Nephron progenitor cell (in vitro differentiated cells): ENCODE results near the gene CPNE2.

Experiments used
- DNase-seq: peaks from one replicate; pipeline ENCODE4 v3.0.0; 2021
- H3K27ac Mint-ChIP-seq: 2 replicates; pipeline ENCODE4 v1.8.0; 2021; ENCODE audit warnings: mild to moderate bottlenecking, moderate library complexity, mixed read lengths
- H3K27me3 Mint-ChIP-seq: 2 replicates; pipeline ENCODE4 v1.8.0; 2021; ENCODE audit warnings: mild to moderate bottlenecking, low read depth, mixed read lengths; ENCODE audit not compliant: poor library complexity
- H3K36me3 Mint-ChIP-seq: 2 replicates; pipeline ENCODE4 v1.8.0; 2021; ENCODE audit warnings: low read depth, mixed read lengths
- H3K4me1 Mint-ChIP-seq: 2 replicates; pipeline ENCODE4 v1.8.0; 2021; ENCODE audit warnings: mixed read lengths
- H3K4me3 Mint-ChIP-seq: 2 replicates; pipeline ENCODE4 v1.8.0; 2021; ENCODE audit warnings: mild to moderate bottlenecking, moderate library complexity, mixed read lengths
- H3K9me3 Mint-ChIP-seq: 2 replicates; pipeline ENCODE4 v1.8.0; 2021; ENCODE audit warnings: mild to moderate bottlenecking, moderate library complexity, mixed read lengths
- CTCF ChIP-seq: fragments of 200-600 bp; sonication (generic); IDR thresholded peaks from 2 replicates; pipeline ENCODE4 v1.5.0; 2021; ENCODE audit warnings: antibody characterized with exemption

The CPNE2 gene

GRCh38 chr16:57118461-57119084 lies 26.2 kb downstream of the CPNE2 start:
- no peak for DNase-seq
- H3K9me3 Mint-ChIP-seq = no peaks in the 10 kb centered on the region
- H3K27me3 Mint-ChIP-seq = peaks cover 3% of the 10 kb centered on the region
- no peak overlapping the region for H3K4me3 Mint-ChIP-seq
- H3K36me3 Mint-ChIP-seq = no peaks in the 10 kb centered on the region
- H3K4me1 Mint-ChIP-seq = peaks cover 21% of the 10 kb centered on the region
- no peak overlapping the region for H3K27ac Mint-ChIP-seq
- TF ChIP-seq CTCF = no peak

- Mint-ChIP-seq H3K27ac (no peak overlapping the region), H3K9me3 (no peaks in the 10 kb centered on the region)
Observed at GRCh38 chr16:57123216-57123973, 31.0 kb downstream of the CPNE2 start.

GRCh38 chr16:57123974-57124674 lies 31.7 kb downstream of the CPNE2 start:
- Mint-ChIP-seq H3K36me3 (no peaks in the 10 kb centered on the region), H3K4me1 (peaks cover 23% of the 10 kb centered on the region), H3K9me3 (no peaks in the 10 kb centered on the region), H3K27ac (peak overlapping the region; percentile 55), H3K4me3 (no peak overlapping the region), H3K27me3 (no peaks in the 10 kb centered on the region)
- no peak for DNase-seq
- no peak for TF ChIP-seq CTCF

More at GRCh38 chr16:57123216-57123973, 31.0 kb downstream of the CPNE2 start:
- H3K27me3 Mint-ChIP-seq = no peaks in the 10 kb centered on the region
- H3K4me1 Mint-ChIP-seq = peaks cover 23% of the 10 kb centered on the region
- no peak for TF ChIP-seq CTCF
- no peak for DNase-seq
- H3K4me3 Mint-ChIP-seq = no peak overlapping the region
- H3K36me3 Mint-ChIP-seq = no peaks in the 10 kb centered on the region

GRCh38 chr16:57125376-57125775 lies 33.0 kb downstream of the CPNE2 start:
- H3K9me3 Mint-ChIP-seq = no peaks in the 10 kb centered on the region
- no peak for DNase-seq
- peaks cover 23% of the 10 kb centered on the region for H3K4me1 Mint-ChIP-seq
- peak overlapping the region; percentile 10 for H3K27ac Mint-ChIP-seq
- H3K27me3 Mint-ChIP-seq = no peaks in the 10 kb centered on the region
- H3K36me3 Mint-ChIP-seq = no peaks in the 10 kb centered on the region
- no peak overlapping the region for H3K4me3 Mint-ChIP-seq
- no peak for TF ChIP-seq CTCF

GRCh38 chr16:57125969-57126368 lies 33.6 kb downstream of the CPNE2 start:
- H3K27me3 Mint-ChIP-seq = no peaks in the 10 kb centered on the region
- peaks cover 23% of the 10 kb centered on the region for H3K4me1 Mint-ChIP-seq
- DNase-seq = no peak
- no peak overlapping the region for H3K4me3 Mint-ChIP-seq
- no peaks in the 10 kb centered on the region for H3K36me3 Mint-ChIP-seq
- H3K9me3 Mint-ChIP-seq = no peaks in the 10 kb centered on the region
- TF ChIP-seq CTCF = no peak
- H3K27ac Mint-ChIP-seq = no peak overlapping the region
